SU-DHL-6 (cell line): Measurements from ENCODE around the gene SLC30A3.

Experiments used
- H2AFZ ChIP-seq: fragments of 200-600 bp; sonication (generic); 2 replicates; pipeline ENCODE4 v1.6.1; 2014; ENCODE audit warnings: low read depth, mild to moderate bottlenecking, moderate library complexity, mixed read lengths, antibody characterized with exemption, low read length; ENCODE audit not compliant: severe bottlenecking
- H3F3A ChIP-seq: fragments of 200-600 bp; shearing (Covaris generic); 2 replicates; pipeline ENCODE4 v1.6.0; 2016; ENCODE audit warnings: antibody characterized with exemption, mild to moderate bottlenecking; ENCODE audit not compliant: insufficient read depth
- H3K27ac ChIP-seq: fragments of 200-600 bp; sonication (generic); 2 replicates; pipeline ENCODE4 v1.5.1; 2016; ENCODE audit warnings: low read depth, mild to moderate bottlenecking, low read length, moderate library complexity, mixed read lengths
- H3K27me3 ChIP-seq: fragments of 200-600 bp; sonication (generic), shearing (Covaris generic); 2 replicates; pipeline ENCODE4 v1.6.0; 2014; ENCODE audit warnings: mild to moderate bottlenecking, low read length
- H3K36me3 ChIP-seq: fragments of 200-600 bp; sonication (generic); 2 replicates; pipeline ENCODE4 v1.6.1; 2014; ENCODE audit warnings: mild to moderate bottlenecking, low read length, mixed read lengths
- H3K4me2 ChIP-seq: fragments of 300-600, 200-600 bp; shearing (Covaris generic), sonication (generic); 2 replicates; pipeline ENCODE4 v1.6.0; 2014; ENCODE audit warnings: low read length, low read depth, mild to moderate bottlenecking; ENCODE audit not compliant: poor library complexity, severe bottlenecking
- H3K4me3 ChIP-seq: fragments of 200-600 bp; sonication (generic); 2 replicates; pipeline ENCODE4 v1.5.1; 2014; ENCODE audit warnings: antibody characterized with exemption, low read length, mild to moderate bottlenecking, mixed read lengths; ENCODE audit not compliant: insufficient read depth, poor library complexity, severe bottlenecking
- H3K79me2 ChIP-seq: fragments of 200-600 bp; sonication (generic); 2 replicates; pipeline ENCODE4 v1.6.1; 2014; ENCODE audit warnings: mild to moderate bottlenecking, low read length, moderate library complexity; ENCODE audit not compliant: insufficient read depth
- H3K9ac ChIP-seq: fragments of 200-600 bp; sonication (generic); 2 replicates; pipeline ENCODE4 v1.7.0; 2014; ENCODE audit warnings: mild to moderate bottlenecking, low read length
- H3K9me2 ChIP-seq: fragments of 200-600 bp; sonication (generic); replicated peaks from 2 replicates; pipeline ENCODE4 v1.6.1; 2014; ENCODE audit warnings: low read length; ENCODE audit not compliant: insufficient read depth
- H3K9me3 ChIP-seq: fragments of 200-600 bp; sonication (generic); 2 replicates; pipeline ENCODE4 v1.6.1; 2014; ENCODE audit warnings: low read length, mixed read lengths; ENCODE audit not compliant: insufficient read depth
- H4K20me1 ChIP-seq: fragments of 200-600 bp; sonication (generic); 2 replicates; pipeline ENCODE4 v1.6.1; 2014; ENCODE audit warnings: low read depth, mild to moderate bottlenecking, antibody characterized with exemption, low read length, moderate library complexity, mixed read lengths
- CTCF ChIP-seq: fragments of 200-600 bp; sonication (generic); IDR thresholded peaks from one replicate; pipeline ENCODE4 v1.5.1; 2017; ENCODE audit warnings: antibody characterized with exemption, mild to moderate bottlenecking, low read length, moderate library complexity; ENCODE audit not compliant: insufficient read depth, poor library complexity, severe bottlenecking
- EZH2phosphoT487 ChIP-seq: fragments of 200-600 bp; sonication (generic), shearing (Covaris generic); conservative IDR thresholded peaks from 2 replicates; pipeline ENCODE4 v1.6.1; 2018; ENCODE audit warnings: mild to moderate bottlenecking, antibody characterized with exemption, low read length, moderate library complexity, mixed read lengths

Gene SLC30A3

GRCh38 chr2:27263287-27264252, 723 bp upstream of the SLC30A3 start:
- Histone ChIP-seq H3K79me2 (no peaks in the 10 kb centered on the region), H3K4me3 (peak overlapping the region; percentile 44), H3K9me2 (no peaks in the 10 kb centered on the region), H3K27ac (no peak overlapping the region), H2AFZ (peak overlapping the region; percentile 79), H3K9ac (peak overlapping the region; percentile 45; the same call in 1 of the 2 replicates), H3K4me2 (peak overlapping the region; percentile 79), H3K9me3 (no peaks in the 10 kb centered on the region), H3K36me3 (no peaks in the 10 kb centered on the region), H3K27me3 (no peaks in the 10 kb centered on the region), H3F3A (no peaks in the 10 kb centered on the region), H4K20me1 (no peaks in the 10 kb centered on the region)
- TF ChIP-seq CTCF (no peak), EZH2phosphoT487 (peak; percentile 72; the same call in 1 of the 2 replicates)

- H3K79me2 ChIP-seq = no peaks in the 10 kb centered on the region
- H3K9ac ChIP-seq = no peak overlapping the region
- H3K4me2 ChIP-seq = peak overlapping the region; percentile 79
- no peak overlapping the region for H3K27ac ChIP-seq
- H3K9me2 ChIP-seq = no peaks in the 10 kb centered on the region
- no peaks in the 10 kb centered on the region for H4K20me1 ChIP-seq
- no peaks in the 10 kb centered on the region for H3K9me3 ChIP-seq
- TF ChIP-seq EZH2phosphoT487 = no peak
- TF ChIP-seq CTCF = no peak
- peak overlapping the region; percentile 44 for H3K4me3 ChIP-seq
- H3F3A ChIP-seq = no peaks in the 10 kb centered on the region
- H3K36me3 ChIP-seq = no peaks in the 10 kb centered on the region
- no peak overlapping the region for H2AFZ ChIP-seq
- no peaks in the 10 kb centered on the region for H3K27me3 ChIP-seq
These were observed 935 bp downstream of the SLC30A3 start for GRCh38 chr2:27261926-27262298.

GRCh38 chr2:27261241-27261925, 1.5 kb downstream of the SLC30A3 start:
- Histone ChIP-seq H3K9me3 (no peaks in the 10 kb centered on the region), H3K27me3 (no peaks in the 10 kb centered on the region), H3K9ac (no peak overlapping the region), H4K20me1 (no peaks in the 10 kb centered on the region), H3K4me2 (no peak overlapping the region), H3K79me2 (no peaks in the 10 kb centered on the region), H3K4me3 (no peak overlapping the region), H3K9me2 (no peaks in the 10 kb centered on the region), H3K27ac (no peak overlapping the region), H3K36me3 (no peaks in the 10 kb centered on the region), H2AFZ (no peak overlapping the region), H3F3A (no peaks in the 10 kb centered on the region)
- no peak for TF ChIP-seq EZH2phosphoT487
- no peak for TF ChIP-seq CTCF
